K562 (cell line): Measurements from ENCODE around the gene MYO10. TPM values are rescaled to one million over a fixed set of nuclear protein-coding genes. Genes with fewer than 3 reads are reported as not detected.

Experiments used
- ATAC-seq: fragments of 200-7000 bp; cut with Tn5 transposase; 3 replicates; pipeline ENCODE4 v1.9.1; 2020; ENCODE audit warnings: moderate library complexity
- BruUV-seq: library from RNA; stranded (reverse); fragments of 400-500 nt; replicated peaks from 2 replicates; lab custom pipeline; 2021; lab: Mats Ljungman, UMichigan
- CTCF ChIA-PET: fragments of 300-600 bp; formaldehyde crosslinking; extraction: SDS; loops from one replicate; lab custom pipeline; 2021; ENCODE audit warnings: low intra/inter-chr PET ratio; lab: Yijun Ruan, JAX
- POLR2A ChIA-PET: fragments of 300-600, 350-650 bp; sonication (Branson Sonifier 250); formaldehyde crosslinking; extraction: SDS; loops from one replicate; lab custom pipeline; 2021; ENCODE audit warnings: antibody characterized with exemption, inconsistent platforms; lab: Yijun Ruan, JAX
- DNase-seq, 4 experiments: peaks; one replicate each; pipeline versions ENCODE4 v3.0.0 to v3.0.0-alpha.2; 2011 to 2018; ENCODE audit warnings: low spot score in 3 of 4, mixed read lengths in 3 of 4; ENCODE audit errors: extremely low read depth in 1 of 4
- FAIRE-seq: peaks from 2 replicates; lab custom pipeline; 2011; peaks lifted over from hg19 to GRCh38; lab: Jason Lieb, UNC
- H2AFZ ChIP-seq: 2 replicates; pipeline ENCODE4 v1.6.0; 2011; ENCODE audit warnings: low read depth, low read length, control low read depth, inconsistent platforms
- H3K27ac ChIP-seq: fragments of 200-600 bp; 3 replicates; pipeline ENCODE4 v1.8.0; 2011; ENCODE audit warnings: low read depth, mild to moderate bottlenecking, control low read depth, inconsistent platforms, low read length, moderate library complexity, mixed read lengths; ENCODE audit errors: extremely low read depth
- H3K27me3 ChIP-seq, 2 experiments: fragments of 300-600 bp in 1 of 2; 2 replicates in 1 of 2; 3 replicates in 1 of 2; pipeline versions ENCODE4 v1.6.0 to v1.8.0; 2011; ENCODE audit warnings: inconsistent platforms in 2 of 2, low read length in 2 of 2, mild to moderate bottlenecking in 1 of 2, mixed read lengths in 1 of 2, moderate library complexity in 1 of 2; ENCODE audit not compliant: control insufficient read depth in 2 of 2, insufficient read depth in 2 of 2
- H3K36me3 ChIP-seq: fragments of 300-600 bp; 3 replicates; pipeline ENCODE4 v1.8.0; 2011; ENCODE audit warnings: mild to moderate bottlenecking, low read length, inconsistent platforms; ENCODE audit not compliant: control insufficient read depth, insufficient read depth
- H3K4me1 ChIP-seq, 2 experiments: fragments of 200-600 bp in 1 of 2; replicated peaks in 1 of 2; 2 replicates in 1 of 2; 3 replicates in 1 of 2; pipeline versions ENCODE4 v1.5.1 to v1.8.0; 2011; ENCODE audit warnings: inconsistent platforms in 2 of 2, low read length in 2 of 2, mild to moderate bottlenecking in 1 of 2, mixed read lengths in 1 of 2, moderate library complexity in 1 of 2; ENCODE audit not compliant: control insufficient read depth in 2 of 2, insufficient read depth in 2 of 2
- H3K4me2 ChIP-seq: 2 replicates; pipeline ENCODE4 v1.6.1; 2011; ENCODE audit warnings: low read length, control low read depth, inconsistent platforms, mixed read lengths; ENCODE audit not compliant: insufficient read depth
- H3K4me3 ChIP-seq: fragments of 200-600 bp; sonication (generic), shearing (Covaris generic); 2 replicates; pipeline ENCODE4 v1.5.1; 2016; ENCODE audit warnings: control low read depth, inconsistent platforms
- H3K79me2 ChIP-seq: fragments of 200-600 bp; 3 replicates; pipeline ENCODE4 v1.8.0; 2011; ENCODE audit warnings: low read length, inconsistent platforms; ENCODE audit not compliant: control insufficient read depth, insufficient read depth
- H3K9ac ChIP-seq, 2 experiments: 2 replicates each; pipeline versions ENCODE4 v1.6.0 to v1.6.1; 2011; ENCODE audit warnings: low read depth in 2 of 2, low read length in 2 of 2, control low read depth in 1 of 2, inconsistent platforms in 1 of 2, mild to moderate bottlenecking in 1 of 2, mixed read lengths in 1 of 2; ENCODE audit not compliant: insufficient read depth in 1 of 2
- H3K9me1 ChIP-seq: one replicate; pipeline ENCODE4 v1.6.0; 2011; ENCODE audit warnings: inconsistent platforms, mild to moderate bottlenecking, low read length, moderate library complexity; ENCODE audit not compliant: control insufficient read depth, insufficient read depth
- H3K9me3 ChIP-seq: replicated peaks from 2 replicates; pipeline ENCODE4 v1.5.1; 2011; ENCODE audit warnings: low read depth, low read length, inconsistent platforms; ENCODE audit not compliant: control insufficient read depth, insufficient read depth
- H4K20me1 ChIP-seq: replicated peaks from 2 replicates; pipeline ENCODE4 v1.6.1; 2011; ENCODE audit warnings: low read length, inconsistent platforms, mixed read lengths; ENCODE audit not compliant: control insufficient read depth, insufficient read depth
- BCL6 ChIP-seq: fragments of 250-450 bp; sonication (Bioruptor Pico); IDR thresholded peaks from 2 replicates; pipeline ENCODE4 v1.4.0; 2020
- C11orf30 ChIP-seq: fragments of 450-650 bp; IDR thresholded peaks from 2 replicates; pipeline ENCODE4 v1.6.1; 2016; ENCODE audit warnings: low read depth, mild to moderate bottlenecking
- E2F3 ChIP-seq: fragments of 250-450 bp; sonication (Bioruptor Pico); IDR thresholded peaks from 2 replicates; pipeline ENCODE4 v1.4.0; 2020; ENCODE audit warnings: mild to moderate bottlenecking
- GTF2E2 ChIP-seq: fragments of 200-800 bp; sonication (Bioruptor generic); IDR thresholded peaks from 2 replicates; pipeline ENCODE4 v1.6.1; 2016; ENCODE audit warnings: missing genetic modification characterization, missing compliant biosample characterization
- HEY1 ChIP-seq: fragments of 250-450 bp; sonication (Bioruptor Pico); IDR thresholded peaks from 2 replicates; pipeline ENCODE4 v1.5.0; 2020; ENCODE audit warnings: mild to moderate bottlenecking, moderate library complexity, borderline replicate concordance
- KAT7 ChIP-seq: sonication (generic); formaldehyde crosslinking; IDR thresholded peaks from 2 replicates; pipeline ENCODE4 v1.8.0; 2022; ENCODE audit warnings: missing genetic modification reagents, mild to moderate bottlenecking, borderline replicate concordance
- MCM2 ChIP-seq: fragments of 450-650 bp; IDR thresholded peaks from 2 replicates; pipeline ENCODE4 v1.6.1; 2017; ENCODE audit warnings: low read depth, mild to moderate bottlenecking
- MCM7 ChIP-seq, 2 experiments: fragments of 450-650 bp; IDR thresholded peaks; 2 replicates each; pipeline ENCODE4 v1.6.1; 2016 to 2018
- MEF2A ChIP-seq: IDR thresholded peaks from 2 replicates; pipeline ENCODE4 v1.6.1; 2011; ENCODE audit warnings: low read depth, mild to moderate bottlenecking, low read length, moderate library complexity; ENCODE audit not compliant: control insufficient read depth
- SMARCA5 ChIP-seq: fragments of 450-650 bp; IDR thresholded peaks from 2 replicates; pipeline ENCODE4 v1.6.1; 2016
- ZBTB1 ChIP-seq: sonication (generic); formaldehyde crosslinking; IDR thresholded peaks from 2 replicates; pipeline ENCODE4 v1.8.1; 2023; ENCODE audit warnings: missing genetic modification reagents, low read depth, mild to moderate bottlenecking, borderline replicate concordance
- ZNF764 ChIP-seq: fragments of 250-450 bp; sonication (Bioruptor Pico); IDR thresholded peaks from 2 replicates; pipeline ENCODE4 v1.4.0; 2020; ENCODE audit warnings: low read depth, mild to moderate bottlenecking, moderate library complexity
- WGBS: fragments of 100-300 bp; shearing (Covaris generic); methylation state at CpG from one replicate; pipeline ENCODE4 v1.1.6; 2016; ENCODE audit warnings: low coverage, mixed read lengths; ENCODE audit not compliant: insufficient coverage; ENCODE audit errors: missing lambda C conversion rate; 5-methylcytosine and 5-hydroxymethylcytosine counted together
- in situ Hi-C: fragments of 300-500 bp; cut with MboI; formaldehyde crosslinking; loops from 4 replicates; pipeline ENCODE4 v1.15.0; 2018; ENCODE audit warnings: inconsistent platforms, mixed read lengths
- intact Hi-C: fragments of 100-400 bp; cut with micrococcal nuclease; formaldehyde crosslinking; loops from 2 replicates; pipeline ENCODE4 v1.14.2; 2022
- polyA plus RNA-seq, 8 experiments: library from polyadenylated mRNA; depleted of rRNA in 4 of 8; stranded (reverse) in 5 of 8; unstranded in 3 of 8; fragments of >200 nt; fragmentation: Nextera tagmentation in 2 of 8; fragmentation: Illumina TruSeq in 1 of 8; extraction: Ambion mirVana in 2 of 8; extraction: Trizol in 1 of 8; gene quantifications; 2 replicates each; pipeline versions ENCODE4 v1.2.1 to v1.2.3, GENCODE V29; 2011 to 2014; ENCODE audit warnings: inconsistent platforms in 1 of 8, missing spikeins in 1 of 8
- total RNA-seq, 7 experiments: library from RNA; depleted of rRNA in 6 of 7; stranded (reverse); fragments of >200 nt in 6 of 7; fragmentation: Illumina TruSeq in 2 of 7; extraction: Trizol in 2 of 7; gene quantifications; 2 replicates each; pipeline versions ENCODE4 v1.2.1 to v1.2.3, GENCODE V29; 2011 to 2021; ENCODE audit warnings: low replicate concordance in 1 of 7
- TF ChIP-seq, protein P1 (sequence below): sonication (generic); formaldehyde crosslinking; IDR thresholded peaks from 2 replicates; pipeline ENCODE4 v1.8.0; 2022; ENCODE audit warnings: missing genetic modification reagents, mild to moderate bottlenecking, borderline replicate concordance
- TF ChIP-seq, protein P2 (sequence below): fragments of 250-450 bp; sonication (Bioruptor Pico); IDR thresholded peaks from 2 replicates; pipeline ENCODE4 v1.4.0; 2020; ENCODE audit warnings: mild to moderate bottlenecking, moderate library complexity
- TF ChIP-seq, protein P3 (sequence below), 2 experiments: fragments of 450-650 bp; IDR thresholded peaks; 2 replicates each; pipeline ENCODE4 v1.6.1; 2016

The MYO10 gene
- total and polyA plus RNA-seq, 9 of the 15 experiments (the other 6 are each of a cell fraction or from before 2014, with no cell fraction given), result 0.04 to 0.24 TPM; not detected in 7

GRCh38 chr5:16664368-16664767 is 271.7 kb downstream of the MYO10 start:
- no peaks in the 10 kb centered on the region for H3K79me2 ChIP-seq
- no peak overlapping the region for H3K4me2 ChIP-seq
- intact Hi-C loops, result loop anchor here (10.0 kb wide), 1 partner anchor 180 kb away; no protein-coding TSS in a partner anchor
- FAIRE-seq (no peak), ATAC-seq (no peak), DNase-seq (no peak)
- POLR2A ChIA-PET, result interaction anchor here (0.6 kb wide), 1 partner anchor 56 kb away, joined by 3 read pairs; no protein-coding TSS in a partner anchor
- no peaks in the 10 kb centered on the region for H3K9me3 ChIP-seq
- CTCF ChIA-PET, result no interaction called here
- H3K9ac ChIP-seq, result no peak overlapping the region
- no peaks in the 10 kb centered on the region for H3K36me3 ChIP-seq
- H3K4me1 ChIP-seq, result no peaks in the 10 kb centered on the region
- no peak overlapping the region for H3K4me3 ChIP-seq
- H3K9me1 ChIP-seq, result no peaks in the 10 kb centered on the region
- H2AFZ ChIP-seq, result no peak overlapping the region
- H4K20me1 ChIP-seq, result no peaks in the 10 kb centered on the region
- no peak overlapping the region for H3K27ac ChIP-seq
- BruUV-seq, result no TSS peak
- in situ Hi-C loops, result no loop called here
- peaks cover 3 to 19% of the 10 kb centered on the region in 2 experiments; a peak in 4 of 5 replicates for H3K27me3 ChIP-seq
- WGBS, result 1% methylated on average over 5 of the region's 5 CpGs
- TF ChIP-seq BCL6 (CRISPR knock-in tag), result no peak
- no peak for TF ChIP-seq ZNF764 (CRISPR knock-in tag)
- TF ChIP-seq C11orf30, result no peak
- no peak for TF ChIP-seq ZBTB1
- TF ChIP-seq KAT7 (CRISPR knock-in tag), result no peak
- no peak for TF ChIP-seq GTF2E2 (tag)
- TF ChIP-seq, protein P1, sequence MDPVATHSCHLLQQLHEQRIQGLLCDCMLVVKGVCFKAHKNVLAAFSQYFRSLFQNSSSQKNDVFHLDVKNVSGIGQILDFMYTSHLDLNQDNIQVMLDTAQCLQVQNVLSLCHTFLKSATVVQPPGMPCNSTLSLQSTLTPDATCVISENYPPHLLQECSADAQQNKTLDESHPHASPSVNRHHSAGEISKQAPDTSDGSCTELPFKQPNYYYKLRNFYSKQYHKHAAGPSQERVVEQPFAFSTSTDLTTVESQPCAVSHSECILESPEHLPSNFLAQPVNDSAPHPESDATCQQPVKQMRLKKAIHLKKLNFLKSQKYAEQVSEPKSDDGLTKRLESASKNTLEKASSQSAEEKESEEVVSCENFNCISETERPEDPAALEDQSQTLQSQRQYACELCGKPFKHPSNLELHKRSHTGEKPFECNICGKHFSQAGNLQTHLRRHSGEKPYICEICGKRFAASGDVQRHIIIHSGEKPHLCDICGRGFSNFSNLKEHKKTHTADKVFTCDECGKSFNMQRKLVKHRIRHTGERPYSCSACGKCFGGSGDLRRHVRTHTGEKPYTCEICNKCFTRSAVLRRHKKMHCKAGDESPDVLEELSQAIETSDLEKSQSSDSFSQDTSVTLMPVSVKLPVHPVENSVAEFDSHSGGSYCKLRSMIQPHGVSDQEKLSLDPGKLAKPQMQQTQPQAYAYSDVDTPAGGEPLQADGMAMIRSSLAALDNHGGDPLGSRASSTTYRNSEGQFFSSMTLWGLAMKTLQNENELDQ (CRISPR knock-in tag), result no peak
- no peak for TF ChIP-seq SMARCA5
- TF ChIP-seq E2F3, result no peak
- no peak for TF ChIP-seq MCM2
- no peak for TF ChIP-seq HEY1
- TF ChIP-seq, protein P2, sequence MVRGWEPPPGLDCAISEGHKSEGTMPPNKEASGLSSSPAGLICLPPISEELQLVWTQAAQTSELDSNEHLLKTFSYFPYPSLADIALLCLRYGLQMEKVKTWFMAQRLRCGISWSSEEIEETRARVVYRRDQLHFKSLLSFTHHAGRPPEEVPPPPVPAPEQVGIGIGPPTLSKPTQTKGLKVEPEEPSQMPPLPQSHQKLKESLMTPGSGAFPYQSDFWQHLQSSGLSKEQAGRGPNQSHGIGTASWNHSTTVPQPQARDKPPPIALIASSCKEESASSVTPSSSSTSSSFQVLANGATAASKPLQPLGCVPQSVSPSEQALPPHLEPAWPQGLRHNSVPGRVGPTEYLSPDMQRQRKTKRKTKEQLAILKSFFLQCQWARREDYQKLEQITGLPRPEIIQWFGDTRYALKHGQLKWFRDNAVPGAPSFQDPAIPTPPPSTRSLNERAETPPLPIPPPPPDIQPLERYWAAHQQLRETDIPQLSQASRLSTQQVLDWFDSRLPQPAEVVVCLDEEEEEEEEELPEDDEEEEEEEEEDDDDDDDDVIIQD (CRISPR knock-in tag), result no peak
- no peak for TF ChIP-seq MCM7 (IDR thresholded peaks at IDR 0.05)
- TF ChIP-seq MEF2A, result no peak
- TF ChIP-seq, protein P3, sequence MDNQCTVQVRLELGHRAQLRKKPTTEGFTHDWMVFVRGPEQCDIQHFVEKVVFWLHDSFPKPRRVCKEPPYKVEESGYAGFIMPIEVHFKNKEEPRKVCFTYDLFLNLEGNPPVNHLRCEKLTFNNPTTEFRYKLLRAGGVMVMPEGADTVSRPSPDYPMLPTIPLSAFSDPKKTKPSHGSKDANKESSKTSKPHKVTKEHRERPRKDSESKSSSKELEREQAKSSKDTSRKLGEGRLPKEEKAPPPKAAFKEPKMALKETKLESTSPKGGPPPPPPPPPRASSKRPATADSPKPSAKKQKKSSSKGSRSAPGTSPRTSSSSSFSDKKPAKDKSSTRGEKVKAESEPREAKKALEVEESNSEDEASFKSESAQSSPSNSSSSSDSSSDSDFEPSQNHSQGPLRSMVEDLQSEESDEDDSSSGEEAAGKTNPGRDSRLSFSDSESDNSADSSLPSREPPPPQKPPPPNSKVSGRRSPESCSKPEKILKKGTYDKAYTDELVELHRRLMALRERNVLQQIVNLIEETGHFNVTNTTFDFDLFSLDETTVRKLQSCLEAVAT (IDR thresholded peaks at IDR 0.05), result no peak
